GM18520 (cell line): Measurements from ENCODE around the gene PPP1R26.
"Not testable (repeated sequence)": the region's sequence is repeated elsewhere in the genome, so short reads cannot be mapped to it uniquely, and the experiment has no call there.

Experiments
- ATAC-seq: cut with Tn5 transposase; IDR thresholded peaks from one replicate; pipeline ENCODE4 v1.9.1; 2021; ENCODE audit not compliant: unreplicated experiment

Gene PPP1R26

DNA sequence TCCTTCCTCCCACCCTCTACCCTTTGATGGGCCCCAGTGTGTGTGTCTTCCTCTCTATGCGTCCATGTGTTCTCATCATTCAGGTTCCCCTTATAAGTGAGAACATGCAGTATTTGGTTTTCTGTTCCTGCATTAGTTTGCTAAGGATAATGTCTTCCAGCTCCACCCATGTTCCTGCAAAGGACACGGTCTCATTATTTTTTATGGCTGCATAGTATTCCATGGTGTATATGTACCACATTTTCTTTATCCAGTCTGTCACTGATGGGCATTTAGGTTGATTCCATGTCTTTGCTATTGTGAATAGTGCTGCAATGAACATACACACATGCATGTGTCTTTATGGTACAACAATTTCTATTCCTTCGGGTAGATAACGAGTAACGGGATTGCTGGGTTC lies 21.1 kb upstream of the PPP1R26 start:
- not testable (repeated sequence) for ATAC-seq

DNA sequence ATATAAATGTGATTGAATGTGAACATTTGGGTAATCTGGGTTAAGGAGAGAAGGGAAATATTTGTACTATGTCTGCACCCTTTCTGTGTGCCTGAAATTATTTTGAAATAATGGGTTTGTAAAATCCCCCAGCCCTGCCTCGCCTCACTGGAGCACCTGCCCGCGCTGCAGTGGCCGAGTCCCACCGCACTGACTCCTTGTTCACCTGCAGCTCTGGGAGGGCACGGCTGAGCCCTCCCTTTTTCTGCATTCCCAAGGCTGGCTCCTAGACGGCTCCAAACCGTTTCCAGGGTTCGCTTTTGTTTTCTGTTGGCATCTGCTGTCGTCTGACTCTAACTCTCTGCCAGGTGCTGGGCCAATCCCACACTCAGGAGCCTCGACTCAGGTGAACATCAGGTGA lies 17.6 kb upstream of the PPP1R26 start:
- no peak for ATAC-seq

DNA sequence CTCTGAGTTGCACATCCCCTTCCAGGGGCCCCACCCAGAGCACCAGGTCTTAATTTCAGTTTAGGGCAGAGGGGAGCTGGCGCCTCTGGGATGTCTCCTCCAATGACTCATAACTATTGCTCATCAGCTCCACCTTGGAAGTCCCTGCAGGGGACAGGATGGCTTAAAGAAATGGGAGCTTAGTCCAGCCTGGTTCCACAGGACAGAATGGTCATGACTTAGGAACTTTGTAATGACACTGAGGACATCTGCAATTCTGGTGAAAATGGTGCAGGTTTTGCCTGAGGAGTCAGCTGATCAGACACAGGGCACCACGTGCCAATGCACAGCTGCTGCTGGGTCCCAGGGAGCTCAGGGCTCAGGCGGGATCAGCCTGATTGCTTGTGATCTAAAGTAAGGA lies 16.4 kb upstream of the PPP1R26 start:
- ATAC-seq = no peak

DNA sequence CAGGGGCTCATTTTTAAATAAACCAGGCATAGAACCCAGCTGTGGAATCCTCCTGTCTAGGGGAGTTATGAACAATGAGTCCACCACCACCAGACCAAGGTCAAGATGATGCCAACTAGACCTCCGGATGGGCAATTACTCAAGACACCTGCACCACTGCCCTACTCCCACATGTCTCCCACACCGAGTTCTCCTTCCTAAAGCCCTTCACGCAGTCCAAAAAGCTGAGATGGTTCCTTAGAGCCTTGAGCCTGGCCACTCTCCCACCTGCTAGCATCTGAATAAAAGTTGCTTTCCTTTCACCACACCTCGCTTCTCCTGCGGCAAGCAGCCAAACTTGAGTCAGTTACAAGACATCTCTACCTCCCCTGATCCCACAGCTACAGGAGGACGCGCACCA lies 15.4 kb upstream of the PPP1R26 start:
- ATAC-seq = no peak

DNA sequence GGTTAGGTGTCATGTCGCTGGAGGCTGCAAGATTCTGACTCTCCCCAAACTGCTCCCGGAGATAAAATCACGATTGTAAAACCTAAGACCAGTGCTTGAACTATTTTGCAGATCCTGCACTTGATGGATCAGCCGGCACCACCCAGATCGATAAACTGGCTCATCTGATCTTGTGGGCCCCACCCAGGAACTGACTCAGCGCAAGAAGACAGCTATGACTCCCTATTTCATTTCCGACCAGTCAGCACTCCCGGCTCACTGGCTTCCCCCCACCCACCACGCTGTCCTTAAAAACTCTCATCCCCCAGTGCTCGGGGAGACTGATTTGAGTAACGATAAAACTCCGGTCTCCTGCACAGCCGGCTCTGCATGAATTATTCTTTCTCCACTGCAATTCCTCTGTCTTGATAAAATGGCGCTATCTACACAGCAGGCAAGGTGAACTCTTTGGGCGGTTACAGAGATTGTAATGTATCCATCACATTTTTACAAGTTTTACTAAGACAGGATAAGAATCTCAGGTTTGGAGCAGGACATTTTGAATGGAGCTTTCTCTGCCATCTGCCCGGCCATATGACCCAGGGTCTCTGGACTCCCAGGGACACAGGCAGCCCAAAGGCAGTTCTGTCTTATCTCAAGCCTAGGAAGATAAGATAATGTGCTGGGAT lies 10.6 kb upstream of the PPP1R26 start:
- ATAC-seq = no peak

DNA sequence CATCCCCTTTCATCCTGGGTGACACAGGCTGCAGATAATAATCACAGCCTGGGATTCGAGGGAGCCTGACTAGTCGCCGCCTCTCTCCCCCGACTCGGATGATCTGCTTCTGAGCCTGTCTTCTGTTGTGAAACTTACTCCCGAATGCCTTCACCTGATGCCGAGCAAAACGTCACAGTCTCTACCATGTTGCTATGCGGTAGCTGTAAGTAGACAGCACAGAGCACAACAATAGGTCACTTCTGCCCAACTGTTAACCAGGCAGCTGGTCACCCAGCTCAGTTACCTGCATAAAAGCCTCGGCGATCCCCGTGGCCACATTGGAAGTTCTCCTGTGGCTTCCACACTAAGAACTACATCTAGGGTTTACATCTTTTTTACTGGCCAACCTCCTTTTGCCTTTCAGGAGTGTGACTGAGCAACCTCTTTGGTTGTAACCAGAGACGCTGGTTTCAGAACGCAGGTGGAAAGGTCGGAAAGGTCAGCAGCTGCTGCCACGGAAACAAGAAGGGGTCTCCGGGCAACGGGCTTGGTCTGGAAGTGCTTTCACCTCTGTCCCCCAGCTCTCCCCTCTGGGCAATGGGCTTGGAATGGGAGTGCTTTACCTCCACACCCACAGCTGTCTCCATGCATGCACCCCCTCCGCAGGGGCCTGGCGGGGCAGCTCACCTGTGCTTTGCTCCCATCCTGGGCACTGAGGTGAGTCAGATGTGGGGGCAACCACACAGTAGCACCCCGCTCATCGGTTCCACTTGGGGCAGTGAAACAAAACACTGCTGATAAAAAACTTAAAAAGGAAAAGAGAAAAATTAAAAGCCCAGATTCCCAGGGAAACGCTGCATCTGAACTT lies 7.6 kb upstream of the PPP1R26 start:
- ATAC-seq = no peak

DNA sequence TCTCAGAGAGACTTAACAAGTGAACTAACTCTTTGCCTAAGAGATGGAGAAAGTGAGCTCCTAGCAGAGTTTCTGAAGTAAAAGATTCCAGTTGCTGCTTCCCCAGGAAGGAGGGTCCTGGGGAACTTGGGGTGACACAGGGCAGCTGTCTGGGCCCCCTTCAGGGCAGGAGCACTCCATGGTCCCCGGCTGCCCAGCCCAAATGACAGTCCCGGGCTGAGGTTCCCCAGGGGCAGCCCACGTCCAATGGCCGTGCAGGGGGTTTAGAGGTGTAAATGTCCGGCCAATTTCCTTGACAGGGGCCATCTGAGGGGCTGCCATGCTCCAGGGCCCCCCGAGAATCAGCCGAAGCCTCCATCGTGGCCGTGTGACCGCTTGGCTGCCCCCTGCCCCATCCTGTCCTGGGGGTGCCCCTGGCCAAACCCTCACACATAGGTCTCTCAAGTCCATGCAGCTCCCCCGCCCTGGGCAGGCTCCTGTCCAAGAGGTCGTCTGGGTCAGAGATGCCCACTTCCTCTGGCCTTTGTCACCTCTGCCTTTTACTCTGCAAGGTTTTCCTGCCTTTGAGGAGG lies 5.5 kb upstream of the PPP1R26 start:
- no peak for ATAC-seq

DNA sequence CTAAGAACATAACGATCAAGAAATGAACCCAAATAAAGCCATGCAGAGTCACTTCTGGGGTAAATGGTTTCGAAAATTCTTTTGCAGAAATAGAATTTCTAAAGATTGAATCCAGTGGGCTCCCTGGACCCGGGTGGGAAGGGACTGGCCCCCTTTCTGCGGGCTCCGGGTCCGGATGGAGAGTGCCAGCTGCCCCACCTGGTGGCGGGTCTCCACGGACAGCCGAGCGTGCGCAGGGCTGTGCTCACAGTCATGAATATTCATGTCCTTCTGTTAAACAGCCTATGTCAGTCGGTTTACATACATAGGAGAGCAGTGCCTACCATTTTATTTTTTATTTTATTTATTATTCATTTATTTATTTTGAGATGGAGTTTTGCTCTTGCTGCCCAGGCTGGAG lies 4.7 kb upstream of the PPP1R26 start:
- ATAC-seq = no peak

DNA sequence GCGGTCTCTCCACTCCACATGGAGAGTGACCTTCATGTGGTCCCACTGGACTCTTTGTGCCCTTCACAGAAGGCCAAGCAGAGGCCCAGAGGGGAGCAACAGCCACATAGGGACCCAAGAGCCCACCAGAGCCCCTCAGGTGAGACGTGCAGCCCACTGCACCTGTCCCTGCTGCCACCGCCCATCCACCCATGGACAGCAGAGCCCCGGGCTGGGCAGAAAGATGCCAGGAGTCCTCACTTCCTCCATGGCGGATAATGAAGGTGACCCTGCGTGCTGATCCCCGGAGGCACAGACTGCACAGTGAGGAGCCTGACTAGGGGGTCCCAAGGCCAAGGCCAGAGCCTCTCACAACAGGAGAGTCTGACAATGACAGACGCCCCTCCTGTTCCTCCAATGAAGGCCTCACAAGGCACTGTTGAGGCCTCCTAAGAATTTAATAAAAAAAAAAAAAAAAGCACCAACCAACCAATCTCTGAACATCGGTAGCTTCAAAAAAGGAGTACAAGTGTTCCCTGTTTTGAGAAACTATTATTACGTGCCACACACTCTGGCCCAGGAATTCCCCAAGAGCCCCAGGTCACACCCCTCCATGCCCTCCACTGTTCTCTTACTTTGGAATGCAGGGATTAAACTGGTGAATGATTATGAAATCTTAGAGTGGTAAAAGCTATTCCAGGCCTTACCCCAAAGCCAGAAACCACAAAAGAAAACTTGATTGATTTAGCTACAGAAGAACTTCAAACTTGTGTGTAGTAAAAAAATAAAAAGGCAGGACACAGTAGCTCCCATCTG lies 2.8 kb upstream of the PPP1R26 start:
- ATAC-seq = no peak

DNA sequence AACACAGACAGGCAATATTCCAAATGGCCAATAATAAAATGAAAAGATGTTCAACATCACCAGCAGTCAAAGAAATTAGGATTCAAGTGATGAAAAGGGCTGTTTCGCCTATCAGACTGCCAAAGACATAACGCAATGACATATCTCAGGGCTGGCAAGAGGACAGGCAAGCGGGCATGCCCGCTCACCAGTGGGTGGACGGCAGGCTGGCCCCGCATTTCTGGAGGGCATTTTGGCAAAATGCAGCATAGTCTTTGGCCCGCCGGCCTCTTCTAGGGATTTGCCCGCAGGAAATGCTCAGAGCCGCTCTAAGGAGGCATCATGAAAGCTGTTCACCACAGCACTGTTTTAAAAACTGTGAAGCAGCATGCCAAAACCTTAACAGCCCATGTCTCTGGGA lies 1.4 kb upstream of the PPP1R26 start:
- ATAC-seq = no peak

DNA sequence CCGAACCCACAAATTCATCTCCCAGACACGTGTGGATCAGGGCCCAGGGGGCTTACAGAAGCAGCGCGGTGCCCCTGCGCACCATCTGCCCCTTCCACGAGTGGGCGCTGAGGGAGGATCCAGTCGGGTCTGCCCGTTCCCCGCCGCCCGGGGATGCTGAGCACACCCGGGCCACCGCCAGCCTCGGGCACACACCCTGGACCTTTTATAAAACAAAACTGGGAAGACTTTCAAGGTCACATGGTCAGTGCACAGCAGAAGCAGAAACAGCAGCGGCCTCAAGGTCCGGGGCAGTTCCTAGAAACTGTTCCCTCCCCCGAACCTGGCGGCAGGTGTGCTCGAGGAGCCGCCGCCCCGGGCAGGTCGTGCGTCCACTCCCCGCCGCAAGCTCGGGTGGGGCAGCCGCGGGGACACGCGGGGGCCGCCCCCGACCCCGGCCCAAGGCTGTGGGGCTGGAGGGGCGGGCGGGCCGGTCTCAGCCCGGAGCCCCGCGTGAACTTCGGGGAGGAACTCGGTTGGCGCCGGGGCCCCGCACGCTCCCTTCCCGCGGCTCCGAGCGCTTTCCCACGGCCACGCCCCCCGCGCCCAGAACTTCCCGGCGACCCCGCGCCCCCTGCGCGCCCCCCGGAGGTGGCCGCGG lies 633 bp upstream of the PPP1R26 start:
- no peak for ATAC-seq

DNA sequence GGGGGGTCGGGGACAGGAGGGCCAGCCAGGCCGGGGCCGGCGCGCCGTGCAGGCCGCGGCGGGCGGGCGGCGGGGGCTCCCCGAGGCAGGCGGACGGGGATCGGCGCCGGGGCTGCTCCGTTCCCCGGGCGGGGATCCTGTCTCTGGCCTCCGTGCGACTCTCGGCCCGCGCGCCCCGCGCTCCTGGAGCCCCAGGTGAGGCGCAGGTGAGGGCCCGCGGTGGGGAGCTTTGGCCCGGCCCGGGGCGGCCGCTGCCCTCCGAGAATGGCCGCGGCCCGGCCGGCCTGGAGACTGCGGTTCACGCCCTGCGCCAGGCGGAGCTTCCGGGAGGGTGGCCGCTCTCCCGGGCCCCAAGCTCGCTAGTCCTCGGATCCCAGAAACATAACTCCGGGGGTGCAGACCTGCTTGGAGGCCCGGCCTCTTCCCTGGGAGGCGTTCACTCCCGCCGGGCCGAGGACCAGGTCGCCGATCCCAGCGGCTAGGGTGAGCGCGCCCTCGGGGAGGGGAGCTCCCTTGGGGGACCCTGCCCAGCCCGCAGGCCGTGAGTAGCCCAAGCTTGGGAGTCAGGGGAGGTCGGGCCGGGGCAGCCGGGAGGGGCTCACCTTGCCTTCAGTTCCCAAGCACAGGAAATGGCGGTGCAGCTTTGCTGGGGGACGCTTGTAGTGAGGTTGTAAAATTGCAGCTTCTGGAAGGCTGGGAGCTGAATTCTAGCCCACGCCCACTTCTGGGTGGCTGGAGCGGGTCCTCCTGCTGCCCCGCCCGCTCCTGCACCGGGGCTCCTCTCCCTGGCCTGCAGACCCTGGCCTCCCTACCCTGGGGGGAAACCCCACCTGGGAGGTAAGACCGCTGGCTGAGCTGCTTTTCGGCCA lies 723 bp downstream of the PPP1R26 start:
- no peak for ATAC-seq

DNA sequence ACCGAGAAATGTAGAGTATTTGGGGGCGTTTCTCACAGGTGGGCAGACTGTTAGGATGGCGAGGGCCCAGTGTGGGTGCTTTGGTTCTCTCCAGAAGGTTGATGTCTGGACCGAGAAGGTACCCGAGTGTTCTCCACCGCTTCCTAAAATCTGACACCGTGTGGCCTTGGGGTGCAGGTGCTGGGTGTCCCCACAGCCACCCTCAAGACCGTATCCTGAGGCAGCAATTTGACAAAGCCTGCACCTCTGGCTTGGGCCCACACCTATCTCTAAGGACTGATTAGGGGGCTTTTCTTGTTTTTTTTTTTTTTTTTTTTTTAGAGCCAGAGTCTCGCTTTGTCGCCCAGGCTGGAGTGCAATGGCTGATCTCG lies 1.3 kb downstream of the PPP1R26 start:
- no peak for ATAC-seq

DNA sequence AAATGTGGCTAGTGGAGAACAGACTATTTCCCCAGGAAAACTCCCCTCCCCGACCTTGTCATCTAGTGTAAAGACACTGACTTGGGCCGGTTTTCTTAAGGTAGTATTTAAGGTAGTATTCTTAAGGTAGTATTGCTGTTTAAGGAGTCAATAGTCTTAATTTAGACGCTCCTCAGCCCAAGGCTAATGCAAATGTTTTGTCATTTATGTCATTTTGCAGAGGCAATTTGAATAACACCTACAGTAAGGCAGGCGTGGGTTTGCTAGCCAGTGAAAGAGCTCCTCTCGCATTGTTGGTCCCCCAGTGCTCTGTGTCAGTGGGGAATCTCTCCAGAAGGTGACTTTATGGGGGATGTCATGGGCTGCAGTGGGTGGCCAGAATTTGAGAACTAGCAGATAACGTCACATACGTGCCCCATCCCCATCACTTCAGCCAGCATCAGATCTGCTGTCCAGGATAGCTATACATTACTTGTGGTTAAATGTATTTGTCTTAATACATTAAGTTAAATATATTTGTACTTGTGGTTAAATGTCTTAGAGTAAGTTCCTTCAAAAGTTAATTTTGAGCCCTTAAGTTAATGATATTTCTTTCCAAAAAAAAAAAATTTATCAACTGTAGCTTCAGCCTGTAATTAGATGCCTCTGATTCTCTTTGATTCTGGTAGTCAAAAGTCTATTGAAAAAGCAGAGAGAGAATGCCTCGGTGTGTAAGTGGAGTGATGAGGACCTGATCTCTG lies 2.6 kb downstream of the PPP1R26 start:
- ATAC-seq = no peak

DNA sequence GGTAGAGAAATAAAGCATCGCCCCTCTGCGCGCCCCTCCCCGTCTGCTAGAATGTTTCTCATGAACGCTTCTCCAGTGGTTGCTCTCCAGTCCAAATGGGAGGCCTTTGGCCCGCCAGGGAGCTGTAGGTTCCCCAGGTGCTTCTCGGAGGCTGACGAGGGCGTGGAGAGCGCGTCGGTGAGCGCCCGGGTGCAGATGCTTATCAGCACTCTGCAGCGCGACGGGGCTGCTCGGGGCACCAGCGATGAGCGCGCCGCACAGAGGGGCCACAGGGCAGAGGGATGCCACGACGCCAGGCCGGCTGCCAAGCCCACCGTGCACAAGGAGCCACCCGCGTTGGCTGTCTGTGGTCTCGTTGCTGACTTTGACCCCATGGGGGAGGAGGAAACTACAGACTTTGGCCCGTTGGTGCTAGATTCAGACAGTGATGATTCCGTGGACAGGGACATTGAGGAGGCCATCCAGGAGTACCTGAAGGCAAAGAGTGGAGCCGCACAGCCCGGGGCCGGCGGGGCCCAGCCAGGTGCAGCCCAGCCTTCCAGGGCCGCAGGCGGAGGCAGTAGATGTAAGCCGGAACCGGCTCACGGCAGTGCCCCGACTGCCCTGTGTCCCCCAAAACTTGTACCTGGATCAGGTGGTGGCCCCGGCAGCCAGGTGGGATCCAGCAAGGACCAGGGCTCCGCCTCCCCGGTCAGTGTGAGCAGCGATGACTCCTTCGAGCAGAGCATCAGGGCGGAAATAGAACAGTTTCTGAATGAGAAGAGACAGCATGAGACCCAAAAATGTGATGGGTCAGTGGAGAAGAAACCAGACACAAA lies 5.1 kb downstream of the PPP1R26 start:
- ATAC-seq = no peak

DNA sequence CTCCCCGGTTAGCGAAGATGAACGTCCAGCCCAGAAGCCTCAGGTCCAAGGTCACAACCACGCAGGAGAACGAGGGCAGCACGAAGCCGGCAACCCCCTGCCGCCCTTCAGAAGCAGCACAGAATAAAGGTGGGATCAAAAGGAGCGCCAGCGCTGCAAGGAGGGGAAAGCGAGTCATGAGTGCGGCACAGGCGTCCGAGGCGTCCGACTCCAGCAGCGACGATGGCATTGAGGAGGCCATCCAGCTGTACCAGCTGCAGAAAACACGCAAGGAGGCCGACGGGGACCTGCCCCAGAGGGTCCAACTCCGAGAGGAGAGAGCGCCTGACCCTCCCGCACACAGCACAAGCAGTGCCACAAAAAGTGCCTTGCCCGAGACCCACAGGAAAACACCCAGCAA lies 5.8 kb downstream of the PPP1R26 start:
- no peak for ATAC-seq

DNA sequence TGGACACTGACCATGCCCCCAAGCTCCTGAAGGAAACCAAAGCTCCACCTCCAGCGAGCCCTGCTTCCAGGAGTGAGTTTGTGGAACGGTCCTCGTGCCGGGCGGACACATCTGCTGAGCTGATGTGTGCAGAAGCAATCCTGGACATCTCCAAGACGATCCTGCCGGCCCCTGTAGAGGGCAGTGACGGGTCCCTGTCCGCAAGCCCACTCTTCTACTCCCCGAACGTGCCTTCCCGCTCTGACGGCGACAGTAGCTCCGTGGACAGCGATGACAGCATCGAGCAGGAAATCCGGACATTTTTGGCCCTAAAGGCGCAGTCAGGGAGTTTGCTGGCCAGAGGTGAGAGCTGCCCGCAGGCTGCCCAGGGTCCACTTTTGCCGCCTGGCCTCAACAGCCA lies 6.2 kb downstream of the PPP1R26 start:
- no peak for ATAC-seq

DNA sequence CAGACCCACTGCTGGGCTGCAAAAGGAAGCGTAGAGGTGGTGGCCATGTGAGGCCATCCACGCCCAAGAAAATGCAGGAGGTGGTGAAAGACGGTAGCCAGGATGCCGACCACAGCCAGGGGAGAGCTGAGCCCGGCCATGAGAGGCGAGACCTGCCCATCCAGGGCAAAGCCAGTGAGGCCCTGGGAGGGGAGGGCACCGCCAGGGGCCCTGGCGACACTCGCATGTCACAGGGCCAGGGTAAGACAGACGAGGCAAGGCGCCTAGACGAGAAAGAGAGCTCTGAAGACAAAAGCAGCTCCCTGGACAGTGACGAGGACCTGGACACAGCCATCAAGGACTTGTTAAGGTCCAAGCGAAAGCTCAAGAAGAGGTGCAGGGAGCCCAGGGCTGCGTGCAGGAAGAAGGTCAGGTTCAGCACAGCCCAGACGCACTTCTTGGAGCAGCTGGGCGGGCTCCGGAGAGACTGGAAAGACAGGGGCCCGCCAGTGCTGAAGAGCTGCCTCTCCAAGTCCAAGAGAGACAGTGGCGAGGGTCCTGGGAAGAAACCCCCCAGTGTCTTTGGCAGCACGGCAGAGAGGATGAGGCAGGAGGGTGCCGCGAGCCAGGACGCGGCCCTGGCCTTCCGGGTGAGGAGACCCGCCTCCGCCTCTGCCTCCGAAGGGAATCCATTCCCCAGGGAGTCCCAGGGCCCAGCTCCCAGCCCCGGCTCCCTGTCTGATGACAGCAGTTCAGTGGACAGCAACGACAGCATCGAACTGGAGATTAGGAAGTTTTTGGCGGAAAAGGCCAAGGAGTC lies 6.9 kb downstream of the PPP1R26 start:
- ATAC-seq = no peak
